ENCODE measurements around the gene FBN3.

FBN3 gene

GRCh38 chr19:8150178-8150865, 930 bp upstream of the FBN3 start:
- Histone ChIP-seq H3K27me3 (ENCODE audit: insufficient read depth, low read depth) (peaks cover 69% of the 10 kb centered on the region), H3K4me1 (ENCODE audit: low read depth, poor library complexity, severe bottlenecking) (no peaks in the 10 kb centered on the region), H3K4me2 (no peak overlapping the region), H3K4me3 (IDR thresholded peaks at IDR 0.05; ENCODE audit: insufficient read depth, low read depth, low read length) (no peak overlapping the region), H3K36me3 (ENCODE audit: insufficient read depth) (no peaks in the 10 kb centered on the region), H2AFZ (ENCODE audit: low read depth) (no peak overlapping the region), H3K79me2 (ENCODE audit: insufficient read depth, low read depth) (no peaks in the 10 kb centered on the region), H3K27ac (no peak overlapping the region), H3K9ac (no peak overlapping the region), H4K20me1 (ENCODE audit: insufficient read depth) (no peaks in the 10 kb centered on the region)
- TF ChIP-seq CTCF (conservative IDR thresholded peaks at IDR 0.05; ENCODE audit: low read depth, low read length): no peak

DNA sequence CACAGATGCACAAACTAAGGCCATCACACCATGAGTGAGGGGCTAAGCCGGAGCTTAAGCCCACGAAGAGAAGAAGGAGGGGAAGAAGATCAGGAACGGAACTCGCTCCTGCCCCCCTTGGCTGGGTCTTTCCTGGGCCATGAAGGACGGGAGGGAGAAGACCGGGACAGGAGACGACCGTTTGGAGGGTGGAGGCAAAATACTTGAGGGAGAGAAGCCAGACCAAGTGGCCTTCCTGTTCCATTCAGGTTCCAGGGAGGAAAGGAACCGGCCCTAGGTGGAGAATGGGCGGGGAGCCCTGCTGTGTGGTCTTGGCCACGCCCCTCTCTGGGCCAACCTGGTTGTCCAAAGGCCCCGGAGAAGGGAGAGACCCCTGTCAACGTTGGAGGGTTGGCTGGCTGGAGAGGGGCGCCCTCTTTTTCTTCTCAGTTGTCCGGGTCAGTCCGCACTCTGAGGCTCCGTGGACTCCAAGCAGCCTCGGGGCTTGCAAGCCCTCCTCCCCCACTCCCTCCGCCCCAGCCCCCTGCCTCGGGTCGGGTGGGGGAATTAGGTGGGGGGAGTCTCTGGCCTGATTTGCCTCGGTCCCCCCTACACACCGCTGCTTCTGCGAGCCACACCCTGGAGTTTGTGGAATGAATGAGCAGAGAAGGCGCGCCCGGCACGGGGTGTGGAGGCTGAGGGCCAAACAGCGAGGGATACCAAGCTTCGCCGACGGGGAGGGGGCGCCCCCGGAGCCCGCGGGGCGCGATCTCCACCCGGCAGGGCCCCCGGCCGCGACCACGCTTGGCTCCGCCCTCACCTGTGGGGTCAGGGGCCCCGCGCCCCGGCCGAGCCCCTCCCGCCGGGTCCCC, 757 bp downstream of the FBN3 start:
- Histone ChIP-seq H3K4me3 (IDR thresholded peaks at IDR 0.05; ENCODE audit: insufficient read depth, low read depth, low read length) (no peak overlapping the region), H3K79me2 (ENCODE audit: insufficient read depth, low read depth) (no peaks in the 10 kb centered on the region), H3K4me2 (no peak overlapping the region), H3K27me3 (ENCODE audit: insufficient read depth, low read depth) (peaks cover 73% of the 10 kb centered on the region), H4K20me1 (ENCODE audit: insufficient read depth) (no peaks in the 10 kb centered on the region), H3K36me3 (ENCODE audit: insufficient read depth) (no peaks in the 10 kb centered on the region), H2AFZ (ENCODE audit: low read depth) (no peak overlapping the region), H3K9ac (no peak overlapping the region), H3K27ac (no peak overlapping the region), H3K4me1 (ENCODE audit: low read depth, poor library complexity, severe bottlenecking) (no peaks in the 10 kb centered on the region)
- TF ChIP-seq CTCF (conservative IDR thresholded peaks at IDR 0.05; ENCODE audit: low read depth, low read length): no peak

DNA sequence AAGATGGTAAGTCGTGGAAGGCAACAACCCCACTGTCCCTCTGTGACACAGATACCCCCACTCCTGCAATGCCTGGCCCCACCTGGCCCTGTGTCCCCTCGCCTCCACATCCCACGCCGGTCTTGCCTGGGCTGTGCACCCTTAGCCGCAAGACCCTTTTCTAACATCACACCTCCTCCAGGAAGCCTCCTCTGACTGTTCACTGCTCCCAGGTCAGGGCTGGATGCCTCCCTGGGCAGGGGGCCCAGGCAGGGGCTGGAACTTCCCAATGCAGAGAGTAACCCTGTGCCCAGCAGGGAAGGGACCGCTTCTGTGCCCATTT, 1.3 kb downstream of the FBN3 start:
- no peak overlapping the region for H3K4me3 ChIP-seq (IDR thresholded peaks at IDR 0.05; ENCODE audit: insufficient read depth, low read depth, low read length)
- H3K4me2 ChIP-seq: no peak overlapping the region
- H3K27me3 ChIP-seq (ENCODE audit: insufficient read depth, low read depth): peaks cover 72% of the 10 kb centered on the region
- H3K9ac ChIP-seq: no peak overlapping the region
- H4K20me1 ChIP-seq (ENCODE audit: insufficient read depth): no peaks in the 10 kb centered on the region
- no peaks in the 10 kb centered on the region for H3K79me2 ChIP-seq (ENCODE audit: insufficient read depth, low read depth)
- H2AFZ ChIP-seq (ENCODE audit: low read depth): no peak overlapping the region
- H3K36me3 ChIP-seq (ENCODE audit: insufficient read depth): no peaks in the 10 kb centered on the region
- no peak for TF ChIP-seq CTCF (conservative IDR thresholded peaks at IDR 0.05; ENCODE audit: low read depth, low read length)
- no peak overlapping the region for H3K27ac ChIP-seq
- H3K4me1 ChIP-seq (ENCODE audit: low read depth, poor library complexity, severe bottlenecking): no peaks in the 10 kb centered on the region

DNA sequence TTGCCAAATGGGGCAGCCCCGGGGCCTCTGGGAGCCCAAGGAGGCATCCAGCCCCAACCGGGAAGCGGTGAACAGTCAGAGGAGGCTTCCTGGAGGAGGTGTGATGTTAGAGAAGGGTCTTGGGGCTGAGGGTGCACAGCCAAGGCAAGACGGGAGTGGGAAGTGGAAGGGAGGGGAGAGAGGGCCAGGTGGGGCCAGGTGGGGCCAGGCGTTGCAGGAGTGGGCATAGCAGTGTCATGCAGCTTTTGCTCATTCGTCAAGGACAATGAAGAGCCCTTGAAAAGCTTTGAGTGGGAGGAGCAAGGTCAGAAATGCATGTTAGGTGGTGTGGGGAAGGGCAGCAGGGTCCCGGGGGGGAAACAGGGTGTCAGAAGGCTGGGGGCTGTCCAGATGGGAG, 1.8 kb downstream of the FBN3 start:
- Histone ChIP-seq H3K4me1 (ENCODE audit: low read depth, poor library complexity, severe bottlenecking) (no peaks in the 10 kb centered on the region), H3K4me2 (no peak overlapping the region), H3K9ac (no peak overlapping the region), H3K27me3 (ENCODE audit: insufficient read depth, low read depth) (peaks cover 75% of the 10 kb centered on the region), H3K27ac (no peak overlapping the region), H3K79me2 (ENCODE audit: insufficient read depth, low read depth) (no peaks in the 10 kb centered on the region), H3K4me3 (IDR thresholded peaks at IDR 0.05; ENCODE audit: insufficient read depth, low read depth, low read length) (no peak overlapping the region), H2AFZ (ENCODE audit: low read depth) (no peak overlapping the region), H3K36me3 (ENCODE audit: insufficient read depth) (no peaks in the 10 kb centered on the region), H4K20me1 (ENCODE audit: insufficient read depth) (no peaks in the 10 kb centered on the region)
- TF ChIP-seq CTCF (conservative IDR thresholded peaks at IDR 0.05; ENCODE audit: low read depth, low read length): no peak

All from KMS-11 (cell line).